Aorta (tissue), 5 donors: ENCODE results near the gene HOOK1. TPM values are rescaled to one million over a fixed set of nuclear protein-coding genes. Genes with fewer than 3 reads are reported as not detected.
"Not testable (repeated sequence)": the region's sequence is repeated elsewhere in the genome, so short reads cannot be mapped to it uniquely, and the experiment has no call there.

Source experiments
- ATAC-seq: fragments of 200-7000 bp; cut with Tn5 transposase; one replicate; pipeline ENCODE4 v1.9.1; 2022; ENCODE audit warnings: moderate library complexity; ENCODE audit not compliant: low FRiP score
- DNase-seq, 2 donors: peaks; one replicate each; pipeline ENCODE4 v3.0.0-alpha.2; 2020
- H3K27ac ChIP-seq, 2 donors: one replicate each; pipeline ENCODE4 v1.5.1; 2013; ENCODE audit warnings: low read length in 2 of 2, mild to moderate bottlenecking in 2 of 2, moderate library complexity in 2 of 2, control low read depth in 1 of 2, inconsistent platforms in 1 of 2, low read depth in 1 of 2
- H3K27me3 ChIP-seq, 2 donors: one replicate each; pipeline ENCODE4 v1.6.1; 2013; ENCODE audit warnings: control low read depth in 1 of 2, low read length in 1 of 2, mild to moderate bottlenecking in 1 of 2, moderate library complexity in 1 of 2; ENCODE audit not compliant: insufficient read depth in 2 of 2, control insufficient read depth in 1 of 2
- H3K36me3 ChIP-seq, 2 donors: one replicate each; pipeline ENCODE4 v1.6.1; 2013; ENCODE audit warnings: control low read depth in 1 of 2, low read length in 1 of 2, mild to moderate bottlenecking in 1 of 2; ENCODE audit not compliant: insufficient read depth in 2 of 2, control insufficient read depth in 1 of 2
- H3K4me1 ChIP-seq, 2 donors: one replicate each; pipeline ENCODE4 v1.6.1; 2013; ENCODE audit warnings: low read length in 2 of 2, control low read depth in 1 of 2, mild to moderate bottlenecking in 1 of 2, moderate library complexity in 1 of 2; ENCODE audit not compliant: insufficient read depth in 2 of 2, control insufficient read depth in 1 of 2
- H3K4me3 ChIP-seq, 2 donors: one replicate each; pipeline ENCODE4 v1.5.1; 2013; ENCODE audit warnings: low read length in 2 of 2, control low read depth in 1 of 2, mild to moderate bottlenecking in 1 of 2
- H3K9me3 ChIP-seq: one replicate; pipeline ENCODE4 v1.6.1; 2013; ENCODE audit warnings: mild to moderate bottlenecking, low read length; ENCODE audit not compliant: control insufficient read depth
- WGBS, 2 donors: extraction: QIAGEN DNeasy Blood & Tissue Kit; methylation state at CpG; one replicate each; pipeline ENCODE4 v1.1.7; 2013; 5-methylcytosine and 5-hydroxymethylcytosine counted together
- intact Hi-C, 2 donors: fragments of 100-400 bp; cut with DNase I; formaldehyde crosslinking; loops; one replicate each; pipeline versions ENCODE4 v1.14.2 to v1.15.0; 2022
- polyA plus RNA-seq, 2 donors: library from polyadenylated mRNA; stranded (reverse); fragments of 200-250 nt; gene quantifications; one replicate each; pipeline ENCODE4 v1.2.3, GENCODE V29; 2013
- total RNA-seq, 2 donors: library from RNA; stranded (reverse); fragmentation: NEBNext Ultra II Directional; extraction: Animal tissue kit (Norgen Biotek cat#: 25700); gene quantifications; one replicate each; pipeline ENCODE4 v1.2.1, GENCODE V29; 2021
- donor health status: healthy with polysubstance abuse.
- donor health status: Bipolar disorder and iron deficiency.
- donor health status: DM: no; HTN: no; CAD: no.
- donor health status: DM: no; HTN: no; CAD: no.
- donor health status: DM: yes; HTN: yes; CAD: no.

Gene HOOK1
- total and polyA plus RNA-seq, 4 donors: 0.13 to 2.8 (median 0.95) TPM

DNA sequence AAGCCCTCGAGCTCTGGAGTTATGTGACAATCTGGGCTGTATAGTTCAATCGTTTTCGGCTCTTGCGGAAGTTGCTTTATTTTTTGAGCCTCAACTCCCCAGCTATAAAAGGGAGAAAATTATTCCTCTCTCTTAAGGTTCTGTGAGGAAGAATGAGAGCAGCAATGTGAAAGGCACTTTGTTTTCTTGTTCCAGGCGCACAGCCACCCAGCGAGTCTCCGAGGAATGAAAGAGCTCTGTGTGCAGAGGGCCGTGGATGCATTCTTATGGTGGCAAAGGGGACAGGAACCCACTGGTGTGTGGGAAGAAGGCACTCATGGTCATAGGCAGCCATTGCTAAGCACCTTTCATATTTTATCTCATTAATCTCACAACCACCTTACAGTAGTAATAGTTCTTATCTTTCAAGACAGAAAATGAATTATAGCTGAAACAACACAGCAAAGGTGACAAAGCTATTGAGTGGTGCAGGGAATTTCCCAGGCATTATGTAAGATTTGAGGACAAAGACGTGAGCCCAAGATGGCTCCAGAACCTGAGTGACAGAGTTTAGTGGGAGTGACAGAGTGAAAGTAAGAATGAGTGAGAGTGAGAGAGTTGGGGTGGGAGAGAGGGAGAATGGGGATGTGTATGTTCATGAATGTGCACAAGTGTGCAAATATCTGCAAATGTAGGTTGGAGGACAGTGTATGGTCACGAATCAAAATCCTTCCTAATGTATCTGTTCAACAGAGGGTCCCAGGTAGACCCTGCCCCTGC lies 102.5 kb downstream of the HOOK1 start:
- no peak overlapping the region for H3K4me3 ChIP-seq
- ATAC-seq: no peak
- no peaks in the 10 kb centered on the region for H3K4me1 ChIP-seq
- H3K27ac ChIP-seq: no peak overlapping the region
- intact Hi-C loops: no loop called here
- no peak for DNase-seq
- H3K27me3 ChIP-seq: no peaks in the 10 kb centered on the region
- no peaks in the 10 kb centered on the region for H3K9me3 ChIP-seq
- H3K36me3 ChIP-seq: no peaks in the 10 kb centered on the region
- 92% methylated on average over 10 of the region's 10 CpGs for WGBS, 2 donors

DNA sequence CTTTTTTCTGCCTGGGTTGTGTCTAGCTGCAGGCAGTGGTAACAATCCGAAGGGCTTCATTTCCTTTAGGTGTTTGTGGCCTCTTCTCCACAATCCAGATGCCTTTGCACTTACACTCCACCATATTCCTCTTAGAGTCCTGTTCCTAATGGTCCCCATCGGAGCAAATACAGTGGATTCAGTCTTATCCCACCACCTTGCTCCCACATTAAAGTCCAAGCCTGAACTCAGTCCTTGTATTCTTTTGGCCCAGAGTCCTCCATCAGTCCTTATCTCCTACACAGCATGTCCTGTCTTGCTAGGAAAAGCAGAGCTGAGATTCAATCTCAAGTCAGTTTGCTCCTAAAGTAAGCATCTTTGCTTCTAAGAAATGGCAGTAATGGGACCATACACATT lies 103.0 kb downstream of the HOOK1 start:
- H3K36me3 ChIP-seq: no peaks in the 10 kb centered on the region
- peaks cover under 1% of the 10 kb centered on the region for H3K9me3 ChIP-seq
- H3K27ac ChIP-seq: no peak overlapping the region
- 97 to 98% methylated on average over 2 of the region's 2 CpGs for WGBS, 2 donors
- intact Hi-C loops: no loop called here
- DNase-seq: no peak
- H3K4me1 ChIP-seq: no peaks in the 10 kb centered on the region
- no peak for ATAC-seq
- H3K4me3 ChIP-seq: no peak overlapping the region
- no peaks in the 10 kb centered on the region for H3K27me3 ChIP-seq

DNA sequence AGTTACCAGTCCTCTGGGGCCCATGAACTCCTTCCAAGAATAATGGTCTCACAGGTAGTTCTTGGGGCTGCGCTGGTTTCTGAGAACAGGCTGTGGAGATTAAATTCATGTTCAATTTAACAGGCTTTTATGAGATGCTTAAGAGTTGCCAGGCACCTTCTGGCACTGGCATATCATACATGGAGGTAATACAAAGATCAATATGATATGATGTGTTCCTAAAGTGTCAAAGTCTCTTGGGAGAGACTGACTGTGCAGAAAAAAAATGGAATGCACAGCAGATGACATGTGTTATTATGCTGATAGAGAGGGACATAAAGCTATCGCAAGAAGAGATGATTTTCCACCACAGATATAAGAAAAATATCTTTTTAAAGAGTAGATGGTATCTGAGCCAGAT lies 105.0 kb downstream of the HOOK1 start:
- ATAC-seq (no peak), DNase-seq (no peak)
- H3K4me3 ChIP-seq: no peak overlapping the region
- 80 to 81% methylated on average over 2 of the region's 2 CpGs for WGBS, 2 donors
- peaks cover 2% of the 10 kb centered on the region for H3K9me3 ChIP-seq
- no peaks in the 10 kb centered on the region for H3K36me3 ChIP-seq
- no peak overlapping the region for H3K27ac ChIP-seq
- H3K4me1 ChIP-seq: no peaks in the 10 kb centered on the region
- no peaks in the 10 kb centered on the region for H3K27me3 ChIP-seq
- intact Hi-C loops: no loop called here

DNA sequence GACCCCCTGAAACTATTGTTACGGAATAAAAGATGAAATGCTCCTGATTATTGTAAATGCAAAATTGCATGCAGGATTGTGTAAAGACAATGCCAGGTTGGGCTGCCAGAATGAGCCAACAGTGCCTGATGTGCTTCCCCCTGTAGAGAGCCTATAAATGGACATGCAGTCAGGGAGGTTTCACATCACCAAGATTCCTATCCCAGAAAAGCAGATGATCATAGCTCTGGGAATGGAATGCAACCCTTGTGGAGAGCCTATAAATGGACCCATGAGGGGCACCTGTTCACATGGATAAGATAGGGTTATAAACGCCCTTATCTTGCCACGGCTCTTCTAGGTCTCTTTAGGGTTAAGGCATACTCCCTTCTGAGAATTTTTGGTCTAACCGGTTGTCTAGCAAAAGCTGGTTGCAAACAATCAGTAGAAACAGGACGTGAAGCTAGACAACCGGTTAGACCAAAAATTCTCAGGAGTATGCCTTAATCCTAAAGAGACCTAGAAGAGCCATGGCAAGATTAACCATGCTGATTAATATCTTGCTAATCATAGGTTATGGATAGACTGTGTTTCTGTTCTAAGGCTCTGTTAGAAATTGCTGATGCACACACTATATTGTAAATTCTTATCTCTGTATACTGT lies 106.6 kb downstream of the HOOK1 start:
- intact Hi-C loops, ATAC-seq, H3K4me3 ChIP-seq, DNase-seq, H3K27ac ChIP-seq, H3K9me3 ChIP-seq, H3K27me3 ChIP-seq, H3K4me1 ChIP-seq, H3K36me3 ChIP-seq: not testable (repeated sequence)
- 80 to 81% methylated on average over 6 of the region's 6 CpGs for WGBS, 2 donors

DNA sequence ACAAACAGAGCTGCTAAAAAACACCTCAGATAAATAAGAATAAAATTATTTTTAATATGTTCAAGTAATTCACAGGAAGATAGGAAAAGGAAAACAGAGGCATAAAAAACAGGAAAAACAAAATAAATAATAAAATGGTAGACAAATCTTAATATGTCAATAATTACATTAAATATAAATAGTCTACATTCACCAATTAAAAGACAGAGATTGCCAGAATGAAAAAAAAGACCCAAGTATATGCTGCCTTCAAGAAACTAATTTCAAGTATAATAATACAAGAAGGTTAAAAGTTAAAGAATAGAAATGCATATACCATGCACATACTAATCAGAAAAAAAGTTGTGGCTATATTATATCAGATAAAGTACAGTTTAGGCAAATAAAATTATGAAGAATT lies 109.9 kb downstream of the HOOK1 start:
- intact Hi-C loops: no loop called here
- Histone ChIP-seq H3K27ac (no peak overlapping the region), H3K4me1 (no peaks in the 10 kb centered on the region), H3K4me3 (no peak overlapping the region), H3K27me3 (no peaks in the 10 kb centered on the region), H3K9me3 (peaks cover 2% of the 10 kb centered on the region), H3K36me3 (no peaks in the 10 kb centered on the region)
- ATAC-seq (no peak), DNase-seq (no peak)

Other genes starting within 250 kb of the HOOK1 start
- under 1 TPM; 0.16 to 0.24 TPM for gene CYP2J2, start 111.8 kb downstream of the HOOK1 start, total RNA-seq
- 1 to 10 TPM in 1 of 2 donors, under 1 TPM in 1; 0.51 to 1.5 TPM for gene CYP2J2, start 111.8 kb downstream of the HOOK1 start, polyA plus RNA-seq